ENCODE data around the gene HNRNPA0.

HNRNPA0 gene

DNA sequence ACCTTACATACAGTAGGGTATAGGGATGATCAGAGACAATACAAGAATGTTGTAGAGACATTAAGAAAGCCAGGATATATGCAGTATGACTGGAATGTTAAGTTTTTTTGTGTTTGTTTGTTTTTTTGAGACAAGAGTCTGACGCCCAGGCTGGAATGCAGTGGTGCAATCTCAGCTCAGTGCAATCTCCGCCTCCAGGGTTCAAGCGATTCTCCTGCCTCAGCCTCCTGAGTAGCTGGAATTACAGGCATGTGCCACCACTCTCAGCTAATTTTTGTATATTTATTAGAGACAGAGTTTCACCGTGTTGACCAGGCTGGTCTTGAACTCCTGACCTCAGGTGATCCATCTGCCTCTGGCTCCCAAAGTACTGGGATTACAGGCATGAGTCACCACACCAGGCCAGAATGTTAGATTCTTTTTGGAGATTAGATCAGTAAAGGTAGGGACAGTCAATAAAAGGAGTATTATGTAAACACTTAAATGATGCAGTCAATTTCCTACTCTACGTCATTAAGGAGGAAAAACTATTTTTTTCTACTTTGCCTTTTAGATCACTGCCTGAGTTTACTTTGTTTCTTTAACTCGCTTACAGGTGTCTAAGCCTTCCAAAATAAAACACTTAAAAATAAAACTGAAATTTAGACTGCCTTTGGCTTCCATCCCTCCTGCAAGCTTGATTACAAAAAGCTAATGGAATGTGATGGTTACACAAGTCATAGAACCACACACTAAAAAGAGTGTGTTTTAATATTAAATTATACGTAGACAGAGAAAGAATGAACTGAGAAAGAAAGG, 6.8 kb upstream of the HNRNPA0 start:
- H3K4me2 ChIP-seq (ENCODE audit: low read depth, low read length, poor library complexity, severe bottlenecking) = no peak overlapping the region
- H3K27ac ChIP-seq (ENCODE audit: low read depth, low read length) = no peak overlapping the region
- H3K9me2 ChIP-seq (replicated peaks; ENCODE audit: insufficient read depth, low read length) = no peaks in the 10 kb centered on the region
- H3K79me2 ChIP-seq (ENCODE audit: insufficient read depth, low read length) = no peaks in the 10 kb centered on the region
- no peaks in the 10 kb centered on the region for H3K36me3 ChIP-seq (ENCODE audit: low read length)
- H4K20me1 ChIP-seq (ENCODE audit: low read depth, low read length) = no peaks in the 10 kb centered on the region
- H3K4me3 ChIP-seq (ENCODE audit: insufficient read depth, low read length, poor library complexity, severe bottlenecking) = no peak overlapping the region
- H3K9me3 ChIP-seq (ENCODE audit: insufficient read depth, low read length) = no peaks in the 10 kb centered on the region
- no peak for TF ChIP-seq EZH2phosphoT487 (conservative IDR thresholded peaks at IDR 0.05; ENCODE audit: low read length)
- TF ChIP-seq, protein P1, sequence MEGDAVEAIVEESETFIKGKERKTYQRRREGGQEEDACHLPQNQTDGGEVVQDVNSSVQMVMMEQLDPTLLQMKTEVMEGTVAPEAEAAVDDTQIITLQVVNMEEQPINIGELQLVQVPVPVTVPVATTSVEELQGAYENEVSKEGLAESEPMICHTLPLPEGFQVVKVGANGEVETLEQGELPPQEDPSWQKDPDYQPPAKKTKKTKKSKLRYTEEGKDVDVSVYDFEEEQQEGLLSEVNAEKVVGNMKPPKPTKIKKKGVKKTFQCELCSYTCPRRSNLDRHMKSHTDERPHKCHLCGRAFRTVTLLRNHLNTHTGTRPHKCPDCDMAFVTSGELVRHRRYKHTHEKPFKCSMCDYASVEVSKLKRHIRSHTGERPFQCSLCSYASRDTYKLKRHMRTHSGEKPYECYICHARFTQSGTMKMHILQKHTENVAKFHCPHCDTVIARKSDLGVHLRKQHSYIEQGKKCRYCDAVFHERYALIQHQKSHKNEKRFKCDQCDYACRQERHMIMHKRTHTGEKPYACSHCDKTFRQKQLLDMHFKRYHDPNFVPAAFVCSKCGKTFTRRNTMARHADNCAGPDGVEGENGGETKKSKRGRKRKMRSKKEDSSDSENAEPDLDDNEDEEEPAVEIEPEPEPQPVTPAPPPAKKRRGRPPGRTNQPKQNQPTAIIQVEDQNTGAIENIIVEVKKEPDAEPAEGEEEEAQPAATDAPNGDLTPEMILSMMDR (IDR thresholded peaks at IDR 0.05; ENCODE audit: insufficient read depth, low read length, poor library complexity, severe bottlenecking) = no peak
- H2AFZ ChIP-seq (ENCODE audit: low read depth, low read length, severe bottlenecking) = no peak overlapping the region
- H3K9ac ChIP-seq (ENCODE audit: low read length) = no peak overlapping the region
- no peaks in the 10 kb centered on the region for H3K27me3 ChIP-seq (ENCODE audit: low read length)
- H3F3A ChIP-seq (ENCODE audit: insufficient read depth) = no peaks in the 10 kb centered on the region

DNA sequence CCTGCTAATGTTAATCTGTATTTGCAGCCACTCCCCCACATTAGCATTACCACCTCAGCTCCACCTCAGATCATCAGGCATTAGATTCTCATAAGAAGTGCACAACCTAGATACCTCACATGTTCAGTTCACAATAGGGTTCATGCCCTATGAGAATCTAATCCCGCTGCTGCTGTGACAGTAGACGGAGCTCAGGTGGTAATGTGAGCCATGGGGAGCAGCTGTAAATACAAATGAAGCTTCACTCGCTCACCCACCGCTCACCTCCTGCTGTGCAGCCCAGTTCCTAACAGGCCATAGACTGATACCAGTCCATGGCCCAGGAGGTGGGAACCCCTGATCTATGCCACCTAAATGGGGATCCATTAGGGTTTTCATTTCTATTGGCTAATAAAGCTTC, 6.1 kb upstream of the HNRNPA0 start:
- Histone ChIP-seq H3F3A (ENCODE audit: insufficient read depth) (no peaks in the 10 kb centered on the region), H3K9ac (ENCODE audit: low read length) (no peak overlapping the region), H4K20me1 (ENCODE audit: low read depth, low read length) (no peaks in the 10 kb centered on the region), H2AFZ (ENCODE audit: low read depth, low read length, severe bottlenecking) (no peak overlapping the region), H3K36me3 (ENCODE audit: low read length) (no peaks in the 10 kb centered on the region), H3K27me3 (ENCODE audit: low read length) (no peaks in the 10 kb centered on the region), H3K79me2 (ENCODE audit: insufficient read depth, low read length) (no peaks in the 10 kb centered on the region), H3K4me3 (ENCODE audit: insufficient read depth, low read length, poor library complexity, severe bottlenecking) (no peak overlapping the region), H3K4me2 (ENCODE audit: low read depth, low read length, poor library complexity, severe bottlenecking) (no peak overlapping the region), H3K9me2 (replicated peaks; ENCODE audit: insufficient read depth, low read length) (no peaks in the 10 kb centered on the region), H3K9me3 (ENCODE audit: insufficient read depth, low read length) (no peaks in the 10 kb centered on the region), H3K27ac (ENCODE audit: low read depth, low read length) (no peak overlapping the region)
- TF ChIP-seq EZH2phosphoT487 (conservative IDR thresholded peaks at IDR 0.05; ENCODE audit: low read length) = no peak
- TF ChIP-seq, protein P1 (IDR thresholded peaks at IDR 0.05; ENCODE audit: insufficient read depth, low read length, poor library complexity, severe bottlenecking) = no peak

DNA sequence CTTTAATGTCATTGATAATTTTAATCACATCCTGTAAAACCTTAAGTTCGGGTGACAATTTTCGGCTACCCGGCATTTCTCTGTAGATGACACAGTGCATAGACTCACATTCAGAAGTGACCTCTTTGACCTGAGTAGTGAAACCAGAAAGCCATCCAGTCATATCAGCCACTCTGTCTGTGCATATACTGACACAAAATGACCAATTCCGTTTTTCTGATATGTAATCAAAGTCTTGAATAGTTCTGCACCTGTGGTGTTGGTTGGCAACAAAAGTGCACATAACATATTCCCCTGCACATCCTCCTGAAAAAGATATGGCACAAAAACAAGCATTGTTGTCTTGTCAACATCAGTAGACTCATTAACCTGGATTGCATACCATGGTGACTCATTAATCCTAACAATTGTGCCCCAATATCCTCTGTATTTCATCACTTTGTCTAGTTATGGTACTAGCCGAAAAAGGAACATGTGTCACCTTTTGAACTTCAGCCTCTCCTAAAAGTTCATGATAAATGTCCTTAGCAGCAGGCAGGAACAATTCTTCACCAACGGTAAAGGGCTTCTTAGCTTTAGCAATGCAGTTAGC, 4.6 kb upstream of the HNRNPA0 start:
- Histone ChIP-seq H3K9ac (ENCODE audit: low read length) (no peak overlapping the region), H3K27ac (ENCODE audit: low read depth, low read length) (no peak overlapping the region), H3K79me2 (ENCODE audit: insufficient read depth, low read length) (peaks cover 3% of the 10 kb centered on the region), H3F3A (ENCODE audit: insufficient read depth) (no peaks in the 10 kb centered on the region), H3K9me2 (replicated peaks; ENCODE audit: insufficient read depth, low read length) (no peaks in the 10 kb centered on the region), H3K4me2 (ENCODE audit: low read depth, low read length, poor library complexity, severe bottlenecking) (no peak overlapping the region), H3K36me3 (ENCODE audit: low read length) (no peaks in the 10 kb centered on the region), H3K4me3 (ENCODE audit: insufficient read depth, low read length, poor library complexity, severe bottlenecking) (no peak overlapping the region), H2AFZ (ENCODE audit: low read depth, low read length, severe bottlenecking) (no peak overlapping the region), H3K9me3 (ENCODE audit: insufficient read depth, low read length) (no peaks in the 10 kb centered on the region), H3K27me3 (ENCODE audit: low read length) (no peaks in the 10 kb centered on the region), H4K20me1 (ENCODE audit: low read depth, low read length) (no peaks in the 10 kb centered on the region)
- TF ChIP-seq EZH2phosphoT487 (conservative IDR thresholded peaks at IDR 0.05; ENCODE audit: low read length) = no peak
- TF ChIP-seq, protein P1 (IDR thresholded peaks at IDR 0.05; ENCODE audit: insufficient read depth, low read length, poor library complexity, severe bottlenecking) = no peak
